DOHH2 (cell line): ENCODE data around the gene EPHA3.

Source experiments
- H3F3A ChIP-seq: fragments of 200-600 bp; sonication (generic), shearing (Covaris generic); 2 replicates; pipeline ENCODE4 v1.6.0; 2016; ENCODE audit warnings: antibody characterized with exemption, mild to moderate bottlenecking; ENCODE audit not compliant: control insufficient read depth, insufficient read depth
- H3K27ac ChIP-seq: fragments of 200-600 bp; sonication (generic); 2 replicates; pipeline ENCODE4 v1.5.1; 2014; ENCODE audit warnings: low read depth, mild to moderate bottlenecking, low read length, moderate library complexity
- H3K27me3 ChIP-seq: fragments of 200-600 bp; sonication (generic); 2 replicates; pipeline ENCODE4 v1.6.1; 2014; ENCODE audit warnings: mild to moderate bottlenecking, low read length, mixed read lengths; ENCODE audit not compliant: control insufficient read depth
- H3K36me3 ChIP-seq: fragments of 200-600 bp; sonication (generic); 2 replicates; pipeline ENCODE4 v1.6.1; 2014; ENCODE audit warnings: mild to moderate bottlenecking, low read length, moderate library complexity, mixed read lengths; ENCODE audit not compliant: control insufficient read depth
- H3K4me1 ChIP-seq: fragments of 200-600 bp; sonication (generic); 2 replicates; pipeline ENCODE4 v1.6.1; 2014; ENCODE audit warnings: mild to moderate bottlenecking, low read length, mixed read lengths; ENCODE audit not compliant: control insufficient read depth
- H3K4me2 ChIP-seq: fragments of 200-600 bp; sonication (generic); 2 replicates; pipeline ENCODE4 v1.6.0; 2014; ENCODE audit warnings: mild to moderate bottlenecking, low read length, moderate library complexity
- H3K4me3 ChIP-seq: fragments of 200-600 bp; sonication (generic); 2 replicates; pipeline ENCODE4 v1.5.1; 2014; ENCODE audit warnings: mild to moderate bottlenecking, low read length, mixed read lengths
- H3K79me2 ChIP-seq: fragments of 200-600 bp; sonication (generic); 2 replicates; pipeline ENCODE4 v1.6.1; 2014; ENCODE audit warnings: mild to moderate bottlenecking, low read length, mixed read lengths; ENCODE audit not compliant: control insufficient read depth
- H3K9me2 ChIP-seq: fragments of 200-600 bp; sonication (generic); replicated peaks from 2 replicates; pipeline ENCODE4 v1.6.1; 2014; ENCODE audit warnings: mild to moderate bottlenecking, low read length, mixed read lengths; ENCODE audit not compliant: control insufficient read depth
- H3K9me3 ChIP-seq: fragments of 200-600 bp; sonication (generic); 2 replicates; pipeline ENCODE4 v1.6.1; 2014; ENCODE audit warnings: antibody characterized with exemption, low read length, mixed read lengths; ENCODE audit not compliant: control insufficient read depth, insufficient read depth
- H4K20me1 ChIP-seq: fragments of 200-600 bp; sonication (generic); 2 replicates; pipeline ENCODE4 v1.6.0; 2014; ENCODE audit warnings: low read depth, mild to moderate bottlenecking, antibody characterized with exemption, low read length, moderate library complexity; ENCODE audit not compliant: control insufficient read depth, insufficient read depth
- CTCF ChIP-seq: fragments of 200-600 bp; sonication (generic); IDR thresholded peaks from one replicate; pipeline ENCODE4 v1.5.1; 2014; ENCODE audit warnings: antibody characterized with exemption, mild to moderate bottlenecking, low read depth, low read length; ENCODE audit not compliant: poor library complexity, severe bottlenecking
- EZH2phosphoT487 ChIP-seq: fragments of 200-600 bp; sonication (generic); IDR thresholded peaks from 2 replicates; pipeline ENCODE4 v1.6.1; 2017; ENCODE audit warnings: borderline replicate concordance, mild to moderate bottlenecking, antibody characterized with exemption, low read length, moderate library complexity, mixed read lengths

Gene EPHA3

GRCh38 chr3:89262309-89262929 is 155.0 kb downstream of the EPHA3 start:
- no peak for TF ChIP-seq EZH2phosphoT487
- no peaks in the 10 kb centered on the region for H4K20me1 ChIP-seq

DNA sequence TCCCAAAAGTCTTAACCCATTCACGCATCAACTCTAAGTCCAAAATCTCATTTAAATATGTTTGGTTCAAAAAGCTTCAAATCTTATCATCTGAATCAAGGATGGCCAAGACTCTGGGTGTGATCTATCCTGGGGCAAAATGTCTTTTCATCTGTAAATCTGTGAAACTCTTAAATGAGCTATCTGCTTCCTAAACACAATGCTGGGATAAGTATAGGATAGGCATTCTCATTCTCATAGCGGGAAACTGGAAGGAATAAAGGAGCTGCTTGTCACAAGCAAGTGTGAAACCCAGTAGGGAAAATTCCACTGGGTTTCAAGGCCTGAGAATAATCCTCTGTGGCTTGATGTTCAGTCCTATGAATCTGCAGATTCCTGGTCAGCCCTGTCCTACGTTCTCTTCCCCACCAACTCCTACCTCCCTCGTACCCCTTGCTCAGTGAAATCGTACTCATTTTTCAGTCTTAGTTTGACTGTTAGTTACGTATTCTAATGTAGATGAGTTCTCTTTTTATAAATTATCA is 156.7 kb downstream of the EPHA3 start:
- Histone ChIP-seq H3K27me3 (no peaks in the 10 kb centered on the region), H3K4me2 (no peak overlapping the region), H3K79me2 (no peaks in the 10 kb centered on the region), H3K4me3 (no peak overlapping the region), H3K9me2 (no peaks in the 10 kb centered on the region), H3F3A (no peaks in the 10 kb centered on the region), H3K4me1 (no peaks in the 10 kb centered on the region), H3K27ac (no peak overlapping the region), H3K9me3 (no peaks in the 10 kb centered on the region), H3K36me3 (no peaks in the 10 kb centered on the region), H4K20me1 (no peaks in the 10 kb centered on the region)
- TF ChIP-seq CTCF (no peak), EZH2phosphoT487 (no peak)

More at GRCh38 chr3:89262309-89262929, 155.0 kb downstream of the EPHA3 start:
- H3K4me1 ChIP-seq, result no peaks in the 10 kb centered on the region
- H3K9me3 ChIP-seq, result no peaks in the 10 kb centered on the region
- no peak overlapping the region for H3K27ac ChIP-seq
- H3K4me3 ChIP-seq, result no peak overlapping the region
- H3K79me2 ChIP-seq, result no peaks in the 10 kb centered on the region
- H3K27me3 ChIP-seq, result no peaks in the 10 kb centered on the region
- H3K9me2 ChIP-seq, result no peaks in the 10 kb centered on the region
- H3K4me2 ChIP-seq, result no peak overlapping the region
- H3F3A ChIP-seq, result no peaks in the 10 kb centered on the region
- no peaks in the 10 kb centered on the region for H3K36me3 ChIP-seq

DNA sequence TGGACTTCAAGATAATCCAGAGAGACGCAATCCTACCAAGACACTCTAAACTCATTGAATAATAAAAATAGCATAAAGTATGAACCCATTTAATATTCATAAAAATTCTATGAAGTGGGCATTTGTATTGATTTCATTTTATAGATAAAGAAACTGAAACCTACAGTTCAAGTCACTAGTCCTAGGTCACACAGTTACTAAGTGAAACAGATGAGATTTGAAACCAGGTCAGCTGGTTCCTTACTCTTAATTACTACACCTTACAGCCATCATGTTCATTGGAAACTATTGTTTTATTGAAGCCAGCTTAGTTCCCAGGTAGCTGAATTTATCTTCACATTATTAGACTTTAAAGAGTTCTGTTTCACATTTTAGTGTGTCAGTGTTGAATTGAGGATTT is 158.7 kb downstream of the EPHA3 start:
- no peak overlapping the region for H3K4me2 ChIP-seq
- no peaks in the 10 kb centered on the region for H3K9me2 ChIP-seq
- H4K20me1 ChIP-seq, result no peaks in the 10 kb centered on the region
- no peaks in the 10 kb centered on the region for H3K27me3 ChIP-seq
- no peak overlapping the region for H3K27ac ChIP-seq
- TF ChIP-seq CTCF, result no peak
- TF ChIP-seq EZH2phosphoT487, result no peak
- H3K4me1 ChIP-seq, result no peaks in the 10 kb centered on the region
- no peak overlapping the region for H3K4me3 ChIP-seq
- no peaks in the 10 kb centered on the region for H3K9me3 ChIP-seq
- no peaks in the 10 kb centered on the region for H3F3A ChIP-seq
- no peaks in the 10 kb centered on the region for H3K36me3 ChIP-seq
- H3K79me2 ChIP-seq, result no peaks in the 10 kb centered on the region

DNA sequence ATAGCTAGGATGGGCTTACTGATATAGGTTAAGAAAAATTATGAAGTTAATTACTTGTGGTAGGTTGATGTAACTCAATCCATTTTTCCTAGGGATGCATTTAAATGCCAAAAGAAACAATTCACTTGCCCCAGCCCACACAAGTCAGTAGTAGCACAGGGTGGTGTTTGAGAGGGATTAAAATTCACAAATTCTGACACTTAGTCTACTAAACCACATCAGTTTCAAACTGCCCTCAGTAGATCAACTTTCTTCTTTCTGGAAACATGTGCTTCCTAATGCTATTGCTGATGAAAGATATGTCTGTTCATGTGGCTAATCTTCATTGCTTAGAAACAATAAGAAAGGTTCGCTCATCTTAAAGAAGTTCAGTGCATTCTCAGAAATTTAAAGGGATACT is 160.6 kb downstream of the EPHA3 start:
- no peaks in the 10 kb centered on the region for H3F3A ChIP-seq
- H3K9me2 ChIP-seq, result no peaks in the 10 kb centered on the region
- H3K27ac ChIP-seq, result no peak overlapping the region
- no peaks in the 10 kb centered on the region for H3K36me3 ChIP-seq
- H4K20me1 ChIP-seq, result no peaks in the 10 kb centered on the region
- H3K79me2 ChIP-seq, result no peaks in the 10 kb centered on the region
- H3K27me3 ChIP-seq, result no peaks in the 10 kb centered on the region
- no peaks in the 10 kb centered on the region for H3K9me3 ChIP-seq
- no peaks in the 10 kb centered on the region for H3K4me1 ChIP-seq
- no peak for TF ChIP-seq CTCF
- TF ChIP-seq EZH2phosphoT487, result no peak
- H3K4me2 ChIP-seq, result no peak overlapping the region
- no peak overlapping the region for H3K4me3 ChIP-seq
